ENCODE data around the gene RIBC2. TPM values are rescaled to one million over a fixed set of nuclear protein-coding genes. Genes with fewer than 3 reads are reported as not detected.
"Not testable (repeated sequence)": the region's sequence is repeated elsewhere in the genome, so short reads cannot be mapped to it uniquely, and the experiment has no call there.

RIBC2 gene
- total RNA-seq, 1 experiment from 2014 or later = 1.6 TPM

DNA sequence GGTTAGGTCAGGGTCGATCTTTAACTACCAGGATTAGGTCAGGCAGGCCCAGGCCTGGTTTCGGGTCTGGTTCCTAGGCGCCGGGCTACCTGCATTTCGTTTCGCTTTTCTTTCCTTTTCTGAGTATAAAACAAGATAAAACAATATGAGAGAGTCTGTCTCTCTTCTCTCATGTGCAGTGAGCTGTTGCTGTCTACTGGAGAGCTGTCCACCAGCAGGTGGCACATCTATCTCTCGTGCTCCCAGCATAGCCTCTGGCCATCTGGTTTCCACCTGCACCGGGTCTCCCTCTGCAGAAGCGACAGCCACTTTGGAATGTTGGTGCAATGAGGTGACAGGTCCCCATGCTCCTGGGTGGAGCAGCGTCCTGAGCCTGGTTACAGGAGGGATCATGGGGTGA is 27.6 kb downstream of the RIBC2 start:
- DNase-seq (ENCODE audit: low read depth) = peak; percentile 65
- in situ Hi-C loops (cut with HindIII; ENCODE audit: low pct_unique_long_range_greater_than_20kb, low sequenced_read_pairs) = no loop called here

DNA sequence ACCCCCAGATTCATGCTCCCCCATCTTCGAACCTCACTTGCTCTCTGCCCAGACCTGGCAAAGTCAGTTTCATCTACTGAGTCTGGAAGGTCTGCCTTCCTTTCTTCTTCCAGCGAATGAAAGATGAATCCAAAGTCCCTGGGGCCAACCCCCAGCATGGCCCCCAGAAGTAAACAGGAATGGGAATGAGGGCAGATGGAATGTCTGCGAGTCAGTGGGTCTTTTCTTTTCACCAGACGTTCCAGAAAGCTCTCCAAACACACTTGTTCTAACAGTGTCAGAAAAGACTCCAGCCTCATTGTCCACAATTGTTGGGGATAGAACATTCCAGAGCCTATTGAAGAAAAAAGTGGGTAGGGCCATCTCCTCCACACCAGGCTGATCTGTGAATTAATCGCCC is 28.6 kb downstream of the RIBC2 start:
- no peak for DNase-seq (ENCODE audit: low read depth)
- in situ Hi-C loops (cut with HindIII; ENCODE audit: low pct_unique_long_range_greater_than_20kb, low sequenced_read_pairs) = no loop called here

DNA sequence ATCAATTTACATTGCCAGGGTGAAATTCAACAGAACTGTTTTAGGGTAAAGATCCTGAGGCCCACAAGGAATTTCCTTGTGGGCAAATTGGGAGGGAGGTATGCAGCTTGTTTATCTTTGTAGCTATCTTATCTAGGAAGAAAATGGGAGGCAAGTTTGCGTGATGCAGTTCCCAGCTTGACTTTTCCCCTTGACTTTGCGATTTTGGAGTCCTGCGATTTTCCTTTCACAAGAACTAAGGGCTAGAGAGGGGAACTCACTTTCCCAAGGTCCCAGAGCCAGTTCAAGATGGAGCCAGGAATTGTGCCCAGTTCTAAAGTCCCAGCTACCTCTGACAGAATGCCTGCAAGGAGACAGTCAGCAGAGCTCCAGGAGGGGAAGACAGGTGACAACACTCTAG is 30.7 kb downstream of the RIBC2 start:
- in situ Hi-C loops (cut with HindIII; ENCODE audit: low pct_unique_long_range_greater_than_20kb, low sequenced_read_pairs) = no loop called here
- DNase-seq (ENCODE audit: low read depth) = no peak

DNA sequence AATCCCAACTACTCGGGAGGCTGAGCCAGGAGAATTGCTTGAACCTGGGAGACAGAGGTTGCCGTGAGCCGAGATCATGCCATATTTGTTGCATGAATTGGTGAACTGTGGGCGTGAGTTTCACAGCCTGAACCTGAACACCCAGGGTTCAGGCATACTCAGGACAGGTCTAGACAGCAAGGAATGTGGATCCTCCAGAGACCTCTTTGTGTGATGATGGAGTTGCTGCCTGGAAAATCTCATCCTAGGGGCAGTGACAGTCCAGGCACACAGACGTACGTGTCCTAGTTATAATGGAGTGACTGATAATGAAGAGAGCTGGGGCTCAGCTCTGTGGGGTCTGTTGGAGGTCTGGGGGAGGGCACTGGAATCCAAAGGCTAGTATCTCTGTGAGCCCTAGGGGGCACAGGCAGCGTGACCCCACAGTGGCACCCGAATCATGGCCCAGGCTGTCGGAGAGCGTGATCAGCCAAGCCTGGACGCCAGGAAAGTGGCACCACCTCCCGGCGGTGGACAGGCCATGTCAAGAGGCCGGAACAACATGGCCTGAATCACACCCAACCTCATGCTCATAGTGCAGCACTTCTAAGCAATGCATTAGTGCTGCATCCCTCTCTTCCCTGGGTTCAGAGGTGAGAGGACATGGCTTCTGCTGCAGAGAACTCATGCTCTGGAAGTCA is 31.7 kb downstream of the RIBC2 start:
- no peak for DNase-seq (ENCODE audit: low read depth)
- in situ Hi-C loops (cut with HindIII; ENCODE audit: low pct_unique_long_range_greater_than_20kb, low sequenced_read_pairs) = no loop called here

DNA sequence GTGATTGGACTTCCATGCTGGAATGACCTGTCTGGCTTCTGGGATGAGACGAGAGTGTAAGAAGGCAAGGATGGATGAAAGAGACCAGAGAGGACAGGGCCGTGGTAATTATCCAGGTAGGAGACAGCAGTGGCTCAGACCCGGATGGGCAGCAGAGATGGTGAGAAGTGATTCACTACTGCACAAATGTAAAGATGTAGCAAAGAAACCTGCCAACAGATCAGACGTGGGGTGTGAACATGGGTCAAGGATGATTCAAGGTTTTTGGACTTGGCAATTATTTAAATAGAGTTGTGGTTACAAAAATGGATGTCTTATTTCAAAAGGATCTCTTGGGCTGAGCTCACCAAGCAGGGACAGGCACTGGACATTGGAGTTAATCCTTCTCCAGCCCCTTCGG is 32.7 kb downstream of the RIBC2 start:
- in situ Hi-C loops (cut with HindIII; ENCODE audit: low pct_unique_long_range_greater_than_20kb, low sequenced_read_pairs) = no loop called here
- no peak for DNase-seq (ENCODE audit: low read depth)

DNA sequence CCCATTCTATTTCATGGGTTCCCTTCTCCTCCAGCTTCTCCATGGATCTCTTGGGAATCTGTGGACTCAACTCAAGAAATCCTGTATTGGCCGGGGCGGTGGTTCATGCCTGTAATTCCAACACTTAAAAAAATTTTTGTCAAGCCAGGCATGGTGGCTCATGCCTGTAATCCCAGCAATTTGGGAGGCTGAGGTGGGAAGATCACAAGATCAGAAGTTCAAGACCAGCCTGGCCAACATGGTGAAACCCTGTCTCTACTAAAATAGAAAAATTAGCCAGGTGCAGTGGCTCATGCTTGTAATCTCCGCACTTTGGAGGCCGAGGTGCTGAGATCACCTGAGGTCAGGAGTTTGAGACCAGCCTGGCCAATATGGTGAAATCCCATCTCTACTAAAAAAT is 34.1 kb downstream of the RIBC2 start:
- in situ Hi-C loops (cut with HindIII; ENCODE audit: low pct_unique_long_range_greater_than_20kb, low sequenced_read_pairs) = not testable (repeated sequence)

DNA sequence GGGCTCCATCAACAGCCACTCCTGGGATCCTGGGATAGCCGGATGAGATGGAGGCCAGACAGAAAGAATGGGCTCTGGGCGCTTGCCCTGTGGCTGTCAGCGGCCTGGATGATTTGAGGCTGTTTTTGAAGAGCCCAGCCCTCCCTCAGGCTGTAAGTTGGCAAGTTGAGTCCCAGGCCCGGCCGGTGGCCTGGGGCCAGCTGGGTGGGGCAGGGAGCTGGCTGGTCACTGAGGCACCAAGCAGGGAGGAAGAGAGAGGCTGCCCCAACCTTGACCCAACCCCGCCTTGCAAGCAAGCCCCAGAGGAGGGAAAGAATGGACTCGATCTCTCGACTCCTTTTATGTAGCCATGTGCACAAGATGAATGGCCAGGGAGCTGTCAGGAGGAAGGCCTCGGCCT is 34.9 kb downstream of the RIBC2 start:
- DNase-seq (ENCODE audit: low read depth) = no peak
- in situ Hi-C loops (cut with HindIII; ENCODE audit: low pct_unique_long_range_greater_than_20kb, low sequenced_read_pairs) = no loop called here

More for the DNA sequence above, 34.1 kb downstream of the RIBC2 start:
- DNase-seq (ENCODE audit: low read depth) = not testable (repeated sequence)

DNA sequence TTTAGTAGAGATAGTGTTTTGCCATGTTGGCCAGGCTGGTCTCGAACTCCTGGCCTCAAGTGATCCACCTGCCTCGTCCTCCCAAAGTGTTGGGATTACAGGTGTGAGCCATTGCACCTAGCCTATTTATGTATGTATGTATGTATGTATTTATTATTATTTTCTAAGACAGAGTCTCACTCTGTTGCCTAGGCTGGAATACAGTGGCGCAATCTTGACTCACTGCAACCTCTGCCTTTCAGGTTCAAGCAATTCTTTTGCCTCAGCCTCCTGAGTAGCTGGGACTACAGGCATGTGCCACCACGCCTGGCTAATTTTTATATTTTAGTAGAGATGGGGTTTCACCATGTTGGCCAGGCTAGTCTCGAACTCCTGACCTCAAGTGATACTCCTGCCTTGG is 35.9 kb downstream of the RIBC2 start:
- in situ Hi-C loops (cut with HindIII; ENCODE audit: low pct_unique_long_range_greater_than_20kb, low sequenced_read_pairs); DNase-seq (ENCODE audit: low read depth): not testable (repeated sequence)

DNA sequence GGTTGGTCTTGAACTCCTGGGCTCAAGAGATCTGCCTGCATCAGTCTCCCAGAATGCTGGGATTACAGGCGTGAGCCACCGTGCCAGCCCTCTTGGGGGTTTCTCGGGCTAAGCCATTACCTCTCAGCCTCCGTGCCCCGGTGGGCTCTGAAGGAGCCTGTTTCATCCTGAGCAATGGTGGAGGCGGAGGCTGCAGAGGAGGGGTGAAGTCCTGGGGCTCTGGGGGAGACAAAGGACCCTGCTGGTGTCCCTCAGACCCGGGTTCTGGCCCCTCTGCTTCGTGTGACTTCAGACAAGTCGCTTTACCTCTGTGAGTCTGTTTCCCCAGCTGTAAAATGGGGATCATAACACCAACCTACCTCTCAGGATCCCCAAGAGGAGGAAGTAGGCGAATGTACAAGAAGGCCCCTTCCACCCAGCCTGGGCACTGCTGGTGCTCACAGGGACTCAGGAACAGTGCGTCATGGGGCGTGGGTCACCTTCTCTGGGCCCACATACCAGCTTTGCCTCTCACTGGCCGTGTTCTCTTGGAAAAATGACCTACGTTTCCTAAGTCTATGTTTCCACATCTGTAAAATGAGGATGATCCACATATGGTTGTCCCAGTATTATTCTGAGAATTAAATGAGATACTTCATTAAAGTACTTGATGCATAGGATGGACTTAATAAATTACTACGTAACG is 36.8 kb downstream of the RIBC2 start:
- no peak for DNase-seq (ENCODE audit: low read depth)
- in situ Hi-C loops (cut with HindIII; ENCODE audit: low pct_unique_long_range_greater_than_20kb, low sequenced_read_pairs) = no loop called here

DNA sequence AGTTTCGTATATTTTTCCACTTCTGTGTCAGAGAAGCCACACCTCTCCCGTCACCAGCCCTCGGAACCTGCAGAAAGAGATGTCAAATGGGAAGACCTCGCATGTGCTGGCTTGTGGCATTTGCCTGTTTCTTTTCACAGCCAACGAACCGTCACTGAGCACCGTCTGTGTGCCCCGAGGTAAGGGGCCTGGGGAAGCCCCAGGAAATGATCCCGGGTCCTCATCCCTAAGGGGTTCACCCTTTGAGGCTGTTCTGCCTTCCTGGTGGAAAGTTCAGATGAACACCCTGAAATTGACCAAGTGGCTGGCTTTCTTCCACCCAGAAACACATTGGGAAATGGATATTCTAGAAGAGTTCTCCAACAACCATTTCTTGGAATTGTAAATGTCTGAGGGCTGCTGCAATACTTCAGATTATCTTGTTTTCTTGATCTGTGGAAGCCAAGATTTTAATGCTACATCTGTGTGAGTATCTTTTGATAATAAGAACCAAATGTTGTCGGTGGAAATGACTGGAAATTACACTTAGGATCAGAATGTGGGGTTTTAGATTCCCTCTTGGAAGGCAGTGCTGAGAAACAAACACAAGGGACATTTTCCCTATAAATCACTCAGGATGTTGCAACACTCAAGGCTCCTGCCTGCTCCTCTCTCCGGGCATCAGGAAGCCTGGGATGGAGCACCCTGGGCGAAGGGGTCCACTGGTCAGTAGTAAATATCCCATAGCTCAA is 37.6 kb downstream of the RIBC2 start:
- no peak for DNase-seq (ENCODE audit: low read depth)
- in situ Hi-C loops (cut with HindIII; ENCODE audit: low pct_unique_long_range_greater_than_20kb, low sequenced_read_pairs) = no loop called here

DNA sequence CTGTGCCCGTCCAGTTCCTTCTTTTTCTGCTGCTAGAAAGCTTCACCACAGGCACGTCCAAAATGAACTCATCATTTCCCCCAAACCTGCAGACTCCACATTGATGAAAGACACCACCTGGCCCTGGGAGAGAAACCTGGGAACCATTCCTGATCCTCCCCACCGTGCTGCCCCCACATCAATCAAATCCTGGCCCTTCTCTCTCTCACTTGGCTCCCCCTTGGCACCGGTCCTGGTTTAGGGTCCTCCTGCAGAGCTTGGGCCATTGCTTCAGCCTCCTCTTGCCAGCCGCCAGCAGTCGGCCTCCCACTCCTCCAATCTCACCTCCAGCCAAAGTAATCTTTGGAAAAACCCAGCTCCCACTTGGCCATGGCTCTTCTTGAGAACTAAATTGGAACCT is 38.5 kb downstream of the RIBC2 start:
- no peak for DNase-seq (ENCODE audit: low read depth)
- in situ Hi-C loops (cut with HindIII; ENCODE audit: low pct_unique_long_range_greater_than_20kb, low sequenced_read_pairs) = no loop called here

DNA sequence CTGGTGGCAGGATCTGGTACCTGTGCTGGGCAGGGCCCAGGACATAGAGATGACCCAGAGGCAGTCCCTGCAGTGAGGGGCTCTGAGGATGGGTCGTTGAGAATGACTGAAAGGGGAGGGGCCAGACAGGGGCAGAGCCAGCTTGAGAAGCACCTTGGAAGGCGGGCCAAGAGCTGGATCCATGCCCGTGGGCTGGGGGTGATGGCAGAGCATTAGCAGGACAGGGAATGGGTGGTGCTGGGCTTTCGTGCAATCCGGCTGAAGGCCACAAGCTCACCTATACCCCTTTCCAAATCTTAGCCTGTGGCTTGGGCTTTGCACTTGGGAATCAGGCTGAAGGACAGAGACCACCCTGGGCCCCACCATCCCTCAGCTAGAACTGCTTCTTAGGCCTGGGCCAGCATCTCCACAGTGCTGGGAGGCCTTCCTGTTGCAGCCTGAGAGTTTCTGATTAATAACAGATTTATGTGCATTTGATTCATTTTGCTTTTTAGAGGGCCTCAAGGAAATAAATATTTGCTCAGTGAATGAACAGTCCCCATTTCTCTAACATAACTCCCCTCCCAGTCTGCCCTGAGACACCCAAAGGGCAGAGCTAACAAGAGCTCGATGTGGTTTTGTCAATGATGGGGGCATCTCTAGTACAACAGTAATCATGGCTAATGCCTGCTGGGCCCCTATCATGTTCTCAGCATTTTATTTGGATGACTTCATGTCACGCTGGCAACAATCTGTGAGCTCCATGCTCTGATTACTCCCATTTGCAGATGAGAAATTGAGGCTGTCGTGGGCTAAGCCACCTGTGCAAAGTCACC is 39.3 kb downstream of the RIBC2 start:
- no peak for DNase-seq (ENCODE audit: low read depth)
- in situ Hi-C loops (cut with HindIII; ENCODE audit: low pct_unique_long_range_greater_than_20kb, low sequenced_read_pairs) = no loop called here

DNA sequence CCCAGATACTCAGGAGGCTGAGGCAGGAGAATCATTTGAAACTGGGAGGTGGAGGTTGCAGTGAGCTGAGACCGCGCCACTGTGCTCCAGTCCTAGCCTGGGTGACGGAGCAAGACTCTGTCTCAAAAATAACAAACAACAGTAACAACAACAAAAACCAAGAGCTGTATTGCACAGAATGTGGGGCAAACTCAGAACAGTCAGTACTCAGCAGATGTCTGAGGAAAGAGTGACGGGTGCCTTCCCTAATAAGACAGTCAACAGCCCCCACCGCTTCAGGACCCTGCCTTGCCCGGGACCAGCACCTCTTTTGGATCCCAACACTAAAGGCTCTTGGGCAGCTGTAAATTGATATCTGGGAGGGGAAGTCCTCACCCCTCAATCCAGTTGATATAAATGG is 40.3 kb downstream of the RIBC2 start:
- no peak for DNase-seq (ENCODE audit: low read depth)
- in situ Hi-C loops (cut with HindIII; ENCODE audit: low pct_unique_long_range_greater_than_20kb, low sequenced_read_pairs) = no loop called here

DNA sequence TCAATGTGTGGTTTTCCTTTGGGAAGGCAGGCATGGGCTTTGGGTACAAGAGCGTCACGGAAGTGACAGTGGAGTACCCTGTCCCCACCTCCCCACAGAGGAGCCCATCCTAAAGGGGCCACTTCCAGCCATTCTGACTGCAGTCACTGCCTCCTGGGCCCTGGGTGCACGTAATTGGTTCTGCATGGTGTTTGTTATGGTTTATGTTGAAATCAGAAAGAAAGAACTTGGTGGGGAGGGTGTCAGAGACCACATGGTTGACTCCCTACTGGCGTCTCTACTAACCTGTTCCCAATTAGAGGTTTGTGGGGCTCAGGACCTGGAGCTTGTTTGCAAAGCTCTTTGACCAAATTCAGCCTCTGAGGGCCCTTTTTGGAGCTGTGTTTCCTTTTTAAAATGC is 40.8 kb downstream of the RIBC2 start:
- DNase-seq (ENCODE audit: low read depth) = no peak
- in situ Hi-C loops (cut with HindIII; ENCODE audit: low pct_unique_long_range_greater_than_20kb, low sequenced_read_pairs) = no loop called here

DNA sequence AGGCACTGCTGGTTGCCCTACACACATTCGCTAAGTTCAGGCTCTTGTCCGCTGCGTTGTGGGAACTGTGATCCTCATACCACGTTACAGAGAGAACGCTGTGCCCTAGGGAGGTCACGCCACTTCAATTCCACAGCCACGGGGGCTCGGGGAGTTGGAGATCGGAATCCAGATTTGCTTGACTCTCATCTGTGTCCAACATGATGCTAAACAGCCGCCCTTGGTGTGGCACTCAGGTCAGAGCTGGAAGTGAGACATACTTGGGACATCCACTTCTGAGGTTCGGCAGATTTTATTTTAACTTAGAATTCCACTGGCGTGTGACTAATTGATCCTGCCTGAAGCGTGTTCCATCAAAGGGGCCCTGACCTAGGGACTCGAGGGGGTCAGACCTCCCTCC is 41.7 kb downstream of the RIBC2 start:
- in situ Hi-C loops (cut with HindIII; ENCODE audit: low pct_unique_long_range_greater_than_20kb, low sequenced_read_pairs) = no loop called here
- DNase-seq (ENCODE audit: low read depth) = no peak

DNA sequence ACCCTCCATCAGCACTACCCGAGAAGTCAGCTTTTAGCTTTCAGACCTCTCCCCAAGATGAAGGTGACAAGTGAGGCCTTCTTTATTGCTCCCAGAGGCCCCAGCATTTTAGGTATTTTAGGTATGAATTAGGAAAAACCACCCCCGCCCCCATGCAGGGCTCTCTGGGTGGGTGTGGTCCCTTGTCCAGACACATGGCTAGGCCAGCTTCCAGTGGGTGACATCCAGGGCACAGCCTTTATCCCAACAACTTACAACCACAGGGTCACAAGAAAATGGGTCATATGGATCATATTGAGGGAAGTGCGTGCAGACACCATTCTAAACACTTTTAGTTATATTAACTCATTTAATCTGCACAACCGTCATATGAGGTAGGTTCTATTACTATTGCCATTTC is 42.1 kb downstream of the RIBC2 start:
- no peak for DNase-seq (ENCODE audit: low read depth)
- in situ Hi-C loops (cut with HindIII; ENCODE audit: low pct_unique_long_range_greater_than_20kb, low sequenced_read_pairs) = no loop called here

DNA sequence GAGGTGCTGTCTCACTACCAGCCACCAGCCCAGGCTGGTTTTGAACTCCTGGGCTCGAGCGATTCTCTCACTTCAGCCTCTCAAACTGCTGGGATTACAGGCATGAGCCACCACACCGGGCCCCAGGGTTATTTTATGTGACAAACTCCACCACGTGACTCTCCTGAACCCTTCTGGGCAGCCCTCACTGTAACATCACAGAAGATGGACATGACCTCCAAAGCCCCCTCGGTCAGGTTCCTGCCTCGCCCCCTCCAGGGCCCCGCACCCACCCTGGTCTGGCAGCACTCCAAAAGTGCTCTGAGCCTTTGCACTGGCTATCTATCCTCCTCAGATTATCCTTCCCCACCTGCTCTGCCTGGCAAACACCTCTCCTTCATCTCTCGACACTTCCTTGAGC is 43.3 kb downstream of the RIBC2 start:
- in situ Hi-C loops (cut with HindIII; ENCODE audit: low pct_unique_long_range_greater_than_20kb, low sequenced_read_pairs) = no loop called here
- DNase-seq (ENCODE audit: low read depth) = no peak

DNA sequence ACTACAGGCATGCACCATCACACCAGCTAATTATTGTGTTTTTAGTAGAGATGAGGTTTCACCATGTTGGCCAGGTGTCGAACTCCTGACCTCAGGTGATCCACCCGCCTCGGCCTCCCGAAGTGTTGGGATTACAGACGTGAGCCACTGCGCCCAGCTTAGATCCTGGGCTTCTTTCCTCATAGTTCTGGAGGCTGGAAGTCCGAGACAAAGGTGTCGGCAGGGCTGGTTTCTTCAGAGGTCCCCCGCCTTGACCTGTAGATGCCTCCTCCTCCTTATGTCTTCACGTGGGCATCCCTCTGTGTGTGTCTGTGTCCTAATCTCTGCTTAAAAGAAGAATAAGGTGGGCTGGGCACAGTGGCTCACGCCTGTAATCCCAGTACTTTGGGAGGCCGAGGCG is 45.0 kb downstream of the RIBC2 start:
- in situ Hi-C loops (cut with HindIII; ENCODE audit: low pct_unique_long_range_greater_than_20kb, low sequenced_read_pairs) = no loop called here

DNA sequence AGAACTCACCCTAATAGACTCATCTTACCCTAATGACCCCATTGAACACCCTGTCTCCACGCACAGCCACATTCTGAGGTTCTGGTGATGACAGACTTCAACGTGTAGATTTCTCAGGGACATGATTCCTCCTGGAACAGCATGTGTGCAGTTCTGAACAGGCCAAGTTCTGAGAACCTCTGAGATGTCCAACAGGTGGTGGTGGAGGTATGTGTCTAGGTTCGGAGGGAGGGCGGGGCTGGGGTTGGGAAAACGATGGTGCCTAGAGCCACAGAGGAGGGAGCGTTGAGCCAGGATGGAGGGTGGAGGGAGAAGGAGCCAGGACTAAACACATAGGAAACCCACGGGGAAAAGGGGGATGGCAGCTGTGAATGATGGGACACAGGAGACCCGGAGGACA is 45.7 kb downstream of the RIBC2 start:
- DNase-seq (ENCODE audit: low read depth) = no peak
- in situ Hi-C loops (cut with HindIII; ENCODE audit: low pct_unique_long_range_greater_than_20kb, low sequenced_read_pairs) = no loop called here

More for the DNA sequence above, 45.0 kb downstream of the RIBC2 start:
- no peak for DNase-seq (ENCODE audit: low read depth)

Data from Caki2 (cell line).